ENCODE measurements around the gene VPS37D.

Gene VPS37D

DNA sequence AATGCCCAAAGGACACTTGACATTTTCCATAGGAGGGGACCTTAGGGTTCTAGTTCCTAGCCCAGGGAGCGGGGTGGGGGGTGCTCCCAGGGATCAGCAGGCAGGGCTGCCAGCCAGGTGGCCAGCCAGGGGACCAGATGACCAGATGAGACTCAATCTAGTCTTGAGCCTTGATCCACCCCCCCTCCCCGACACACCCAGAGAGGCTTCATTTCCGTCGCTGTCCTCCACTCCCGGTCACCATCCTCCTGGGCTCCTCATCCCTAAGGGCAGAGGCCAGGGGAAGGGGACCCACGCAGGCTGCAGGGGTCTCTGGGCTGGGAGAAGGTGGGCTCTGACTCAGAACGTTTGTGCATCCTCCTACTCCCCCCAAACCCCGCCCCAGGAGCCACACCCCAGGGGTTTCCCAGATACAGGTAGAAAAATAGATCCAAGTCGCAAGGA is 50.8 kb downstream of the VPS37D start:
- H3K36me3 ChIP-seq (ENCODE audit: control insufficient read depth in 2 of 2, insufficient read depth in 1 of 2, low read length in 2 of 2): no peaks in the 10 kb centered on the region; a peak in 1 of 3 replicates
- ChIA-PET CTCF (interaction anchor here (0.8 to 1.2 kb wide), 4 partner anchors 16 to 137 kb away, joined by 3 to 6 read pairs (median 4); no protein-coding TSS in a partner anchor), POLR2A (no interaction called here)
- no peaks in the 10 kb centered on the region for H3K9me3 ChIP-seq (ENCODE audit: control insufficient read depth, insufficient read depth, low read depth, low read length)
- peaks cover 18% of the 10 kb centered on the region for H3K4me1 ChIP-seq (ENCODE audit: control insufficient read depth, insufficient read depth, low read length)
- TF ChIP-seq, protein P1, sequence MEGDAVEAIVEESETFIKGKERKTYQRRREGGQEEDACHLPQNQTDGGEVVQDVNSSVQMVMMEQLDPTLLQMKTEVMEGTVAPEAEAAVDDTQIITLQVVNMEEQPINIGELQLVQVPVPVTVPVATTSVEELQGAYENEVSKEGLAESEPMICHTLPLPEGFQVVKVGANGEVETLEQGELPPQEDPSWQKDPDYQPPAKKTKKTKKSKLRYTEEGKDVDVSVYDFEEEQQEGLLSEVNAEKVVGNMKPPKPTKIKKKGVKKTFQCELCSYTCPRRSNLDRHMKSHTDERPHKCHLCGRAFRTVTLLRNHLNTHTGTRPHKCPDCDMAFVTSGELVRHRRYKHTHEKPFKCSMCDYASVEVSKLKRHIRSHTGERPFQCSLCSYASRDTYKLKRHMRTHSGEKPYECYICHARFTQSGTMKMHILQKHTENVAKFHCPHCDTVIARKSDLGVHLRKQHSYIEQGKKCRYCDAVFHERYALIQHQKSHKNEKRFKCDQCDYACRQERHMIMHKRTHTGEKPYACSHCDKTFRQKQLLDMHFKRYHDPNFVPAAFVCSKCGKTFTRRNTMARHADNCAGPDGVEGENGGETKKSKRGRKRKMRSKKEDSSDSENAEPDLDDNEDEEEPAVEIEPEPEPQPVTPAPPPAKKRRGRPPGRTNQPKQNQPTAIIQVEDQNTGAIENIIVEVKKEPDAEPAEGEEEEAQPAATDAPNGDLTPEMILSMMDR (tag by site-specific recombination; IDR thresholded peaks at IDR 0.05): no peak
- TF ChIP-seq ZBTB48 (tag by site-specific recombination; IDR thresholded peaks at IDR 0.05) (peak; percentile 94), ZNF530 (tag by site-specific recombination; IDR thresholded peaks at IDR 0.05; ENCODE audit: low read depth) (no peak), KLF1 (tag by site-specific recombination; IDR thresholded peaks at IDR 0.05) (0 out of 2 replicates have a peak, but pooled peaks have one; percentile 20), GLIS1 (tag by site-specific recombination; IDR thresholded peaks at IDR 0.05) (peak; percentile 60), SCRT2 (tag by site-specific recombination; IDR thresholded peaks at IDR 0.05) (no peak)
- H3K27ac ChIP-seq (ENCODE audit: extremely low read depth, low read depth, low read length): no peak overlapping the region
- peak overlapping the region; percentile 78 for H3K4me3 ChIP-seq (ENCODE audit: low read depth, low read length)

DNA sequence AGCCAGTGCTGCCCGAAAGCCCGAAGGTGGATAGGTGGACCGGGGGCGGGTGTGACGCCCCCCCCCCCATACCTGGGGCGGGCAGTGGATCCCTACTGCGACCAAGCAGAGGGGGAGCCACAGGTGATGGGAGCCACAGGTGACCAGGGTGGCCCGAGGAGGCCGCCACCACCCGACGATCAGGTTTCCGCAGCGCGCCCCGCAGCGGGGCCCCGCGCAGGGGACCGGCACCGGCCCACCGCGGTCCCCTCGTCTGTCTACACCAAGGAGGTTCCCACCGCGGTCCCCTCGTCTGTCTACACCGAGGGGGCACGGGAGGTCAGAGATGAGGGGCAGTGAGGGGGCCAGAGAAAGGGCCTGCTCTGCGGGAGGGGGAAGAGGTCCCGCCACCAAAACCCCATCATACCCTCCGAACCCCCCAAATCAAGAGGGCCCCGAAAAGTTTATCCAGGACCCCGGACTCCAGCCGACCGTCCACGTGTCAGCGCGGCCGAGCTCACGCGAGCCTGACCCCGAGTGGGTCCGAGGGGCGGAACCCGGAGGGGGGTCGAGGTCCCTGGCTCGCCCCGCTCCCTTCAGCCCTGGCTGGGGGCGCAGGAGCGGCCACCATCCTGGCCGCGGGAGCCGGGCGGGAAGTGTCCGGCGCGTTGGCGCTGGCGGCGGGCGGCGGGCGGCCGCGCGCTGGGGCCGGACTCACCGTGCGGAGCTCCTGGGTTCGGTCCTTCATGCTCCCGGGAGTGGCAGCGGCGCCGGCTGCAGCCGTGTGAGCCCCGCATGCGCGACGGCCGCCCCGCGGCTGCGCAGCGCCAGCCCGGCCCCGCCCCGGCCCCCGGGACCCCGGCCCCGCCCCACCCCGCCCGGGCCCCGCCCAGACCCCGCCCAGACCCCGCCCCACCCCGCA is 51.5 kb downstream of the VPS37D start, which contains the start of gene STX1A:
STX1A (minus strand) TSS at position 765 of the 901 bp plus-strand sequence; CDS start at position 727, 38 bp downstream.
- Histone ChIP-seq H3K27ac (ENCODE audit: extremely low read depth, low read depth, low read length) (peak within 1 kb of the TSS; percentile 71; the same call in 1 of the 2 replicates), H3K36me3 (ENCODE audit: control insufficient read depth in 2 of 2, insufficient read depth in 1 of 2, low read length in 2 of 2) (no peaks in the 10 kb centered on the region; a peak in 1 of 3 replicates), H3K4me3 (ENCODE audit: low read depth, low read length) (peak within 1 kb of the TSS; percentile 78), H3K9me3 (ENCODE audit: control insufficient read depth, insufficient read depth, low read depth, low read length) (no peaks in the 10 kb centered on the region), H3K4me1 (ENCODE audit: control insufficient read depth, insufficient read depth, low read length) (peaks cover 18% of the 10 kb centered on the region)
- ChIA-PET CTCF (interaction anchor here (0.6 to 1.6 kb wide), 5 partner anchors 15 to 312 kb away, joined by 3 to 4 read pairs (median 4); partner anchors contain the start of gene VPS37D), POLR2A (no interaction called here)
- TF ChIP-seq ZNF138 (tag by site-specific recombination; IDR thresholded peaks at IDR 0.05; ENCODE audit: borderline replicate concordance) (no peak), ZNF629 (tag by site-specific recombination; IDR thresholded peaks at IDR 0.05) (no peak), ZNF776 (tag by site-specific recombination; IDR thresholded peaks at IDR 0.05; ENCODE audit: borderline replicate concordance) (no peak), IKZF3 (tag by site-specific recombination; IDR thresholded peaks at IDR 0.05) (no peak), ZNF544 (tag by site-specific recombination; IDR thresholded peaks at IDR 0.05) (no peak), ZNF112 (tag by site-specific recombination; IDR thresholded peaks at IDR 0.05) (no peak), KLF8 (tag by site-specific recombination; IDR thresholded peaks at IDR 0.05) (no peak), SCRT1 (tag by site-specific recombination; IDR thresholded peaks at IDR 0.05; ENCODE audit: borderline replicate concordance) (peak; percentile 99), ZNF140 (tag by site-specific recombination; IDR thresholded peaks at IDR 0.05) (no peak), ZNF274 (IDR thresholded peaks at IDR 0.05; ENCODE audit: low read length) (no peak), ZNF274 (tag by site-specific recombination; IDR thresholded peaks at IDR 0.05; ENCODE audit: borderline replicate concordance) (no peak), ZBTB20 (tag by site-specific recombination; IDR thresholded peaks at IDR 0.05) (no peak), OSR2 (tag by site-specific recombination; IDR thresholded peaks at IDR 0.05) (no peak), ZNF23 (tag by site-specific recombination; IDR thresholded peaks at IDR 0.05; ENCODE audit: borderline replicate concordance) (no peak), ZNF239 (tag by site-specific recombination; IDR thresholded peaks at IDR 0.05) (no peak), SP3 (tag by site-specific recombination; IDR thresholded peaks at IDR 0.05) (no peak), KLF7 (tag by site-specific recombination; IDR thresholded peaks at IDR 0.05; ENCODE audit: borderline replicate concordance) (no peak)
- TF ChIP-seq, protein P2, sequence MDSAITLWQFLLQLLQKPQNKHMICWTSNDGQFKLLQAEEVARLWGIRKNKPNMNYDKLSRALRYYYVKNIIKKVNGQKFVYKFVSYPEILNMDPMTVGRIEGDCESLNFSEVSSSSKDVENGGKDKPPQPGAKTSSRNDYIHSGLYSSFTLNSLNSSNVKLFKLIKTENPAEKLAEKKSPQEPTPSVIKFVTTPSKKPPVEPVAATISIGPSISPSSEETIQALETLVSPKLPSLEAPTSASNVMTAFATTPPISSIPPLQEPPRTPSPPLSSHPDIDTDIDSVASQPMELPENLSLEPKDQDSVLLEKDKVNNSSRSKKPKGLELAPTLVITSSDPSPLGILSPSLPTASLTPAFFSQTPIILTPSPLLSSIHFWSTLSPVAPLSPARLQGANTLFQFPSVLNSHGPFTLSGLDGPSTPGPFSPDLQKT (IDR thresholded peaks at IDR 0.05; ENCODE audit: borderline replicate concordance, low read depth, low read length): no peak
- TF ChIP-seq, protein P3, sequence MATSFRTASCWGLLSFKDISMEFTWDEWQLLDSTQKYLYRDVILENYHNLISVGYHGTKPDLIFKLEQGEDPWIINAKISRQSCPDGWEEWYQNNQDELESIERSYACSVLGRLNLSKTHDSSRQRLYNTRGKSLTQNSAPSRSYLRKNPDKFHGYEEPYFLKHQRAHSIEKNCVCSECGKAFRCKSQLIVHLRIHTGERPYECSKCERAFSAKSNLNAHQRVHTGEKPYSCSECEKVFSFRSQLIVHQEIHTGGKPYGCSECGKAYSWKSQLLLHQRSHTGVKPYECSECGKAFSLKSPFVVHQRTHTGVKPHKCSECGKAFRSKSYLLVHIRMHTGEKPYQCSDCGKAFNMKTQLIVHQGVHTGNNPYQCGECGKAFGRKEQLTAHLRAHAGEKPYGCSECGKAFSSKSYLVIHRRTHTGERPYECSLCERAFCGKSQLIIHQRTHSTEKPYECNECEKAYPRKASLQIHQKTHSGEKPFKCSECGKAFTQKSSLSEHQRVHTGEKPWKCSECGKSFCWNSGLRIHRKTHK (tag by site-specific recombination; IDR thresholded peaks at IDR 0.05): no peak
- TF ChIP-seq, protein P4, sequence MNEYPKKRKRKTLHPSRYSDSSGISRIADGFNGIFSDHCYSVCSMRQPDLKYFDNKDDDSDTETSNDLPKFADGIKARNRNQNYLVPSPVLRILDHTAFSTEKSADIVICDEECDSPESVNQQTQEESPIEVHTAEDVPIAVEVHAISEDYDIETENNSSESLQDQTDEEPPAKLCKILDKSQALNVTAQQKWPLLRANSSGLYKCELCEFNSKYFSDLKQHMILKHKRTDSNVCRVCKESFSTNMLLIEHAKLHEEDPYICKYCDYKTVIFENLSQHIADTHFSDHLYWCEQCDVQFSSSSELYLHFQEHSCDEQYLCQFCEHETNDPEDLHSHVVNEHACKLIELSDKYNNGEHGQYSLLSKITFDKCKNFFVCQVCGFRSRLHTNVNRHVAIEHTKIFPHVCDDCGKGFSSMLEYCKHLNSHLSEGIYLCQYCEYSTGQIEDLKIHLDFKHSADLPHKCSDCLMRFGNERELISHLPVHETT (tag by site-specific recombination; IDR thresholded peaks at IDR 0.05): no peak
- TF ChIP-seq, protein P5, sequence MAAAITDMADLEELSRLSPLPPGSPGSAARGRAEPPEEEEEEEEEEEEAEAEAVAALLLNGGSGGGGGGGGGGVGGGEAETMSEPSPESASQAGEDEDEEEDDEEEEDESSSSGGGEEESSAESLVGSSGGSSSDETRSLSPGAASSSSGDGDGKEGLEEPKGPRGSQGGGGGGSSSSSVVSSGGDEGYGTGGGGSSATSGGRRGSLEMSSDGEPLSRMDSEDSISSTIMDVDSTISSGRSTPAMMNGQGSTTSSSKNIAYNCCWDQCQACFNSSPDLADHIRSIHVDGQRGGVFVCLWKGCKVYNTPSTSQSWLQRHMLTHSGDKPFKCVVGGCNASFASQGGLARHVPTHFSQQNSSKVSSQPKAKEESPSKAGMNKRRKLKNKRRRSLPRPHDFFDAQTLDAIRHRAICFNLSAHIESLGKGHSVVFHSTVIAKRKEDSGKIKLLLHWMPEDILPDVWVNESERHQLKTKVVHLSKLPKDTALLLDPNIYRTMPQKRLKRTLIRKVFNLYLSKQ (tag by site-specific recombination; IDR thresholded peaks at IDR 0.05; ENCODE audit: borderline replicate concordance): no peak

Data from HEK293 (cell line).